HepG2 (cell line): ENCODE results near the gene PSMB11. TPM values are rescaled to one million over a fixed set of nuclear protein-coding genes. Genes with fewer than 3 reads are reported as not detected.

Experiments
- AKNA ChIP-seq: sonication (generic); formaldehyde crosslinking; IDR thresholded peaks from 2 replicates; pipeline ENCODE4 v1.4.0; 2020; ENCODE audit warnings: missing genetic modification reagents, borderline replicate concordance
- CC2D1A ChIP-seq: sonication (generic); formaldehyde crosslinking; IDR thresholded peaks from 2 replicates; pipeline ENCODE4 v1.8.1; 2023; ENCODE audit warnings: mild to moderate bottlenecking, missing genetic modification reagents
- ELF1 ChIP-seq: sonication (generic); formaldehyde crosslinking; IDR thresholded peaks from 2 replicates; pipeline ENCODE4 v1.4.0; 2020; ENCODE audit warnings: missing genetic modification reagents
- FOXO1 ChIP-seq: sonication (generic); formaldehyde crosslinking; IDR thresholded peaks from 2 replicates; pipeline ENCODE4 v1.4.0; 2020; ENCODE audit warnings: missing genetic modification reagents
- GABPB1 ChIP-seq: IDR thresholded peaks from 2 replicates; pipeline ENCODE4 v1.6.1; 2016; ENCODE audit warnings: mild to moderate bottlenecking, missing genetic modification reagents, moderate library complexity, missing compliant biosample characterization
- HNRNPH1 ChIP-seq: fragments of 200-400 bp; formaldehyde crosslinking; optimal IDR thresholded peaks from 2 replicates; pipeline ENCODE3; 2017; ENCODE audit warnings: mild to moderate bottlenecking, low read depth, low read length
- LRRFIP1 ChIP-seq: sonication (generic); formaldehyde crosslinking; conservative IDR thresholded peaks from 2 replicates; pipeline ENCODE4 v1.4.0; 2020; ENCODE audit warnings: missing genetic modification reagents
- NBN ChIP-seq: fragments of 450-650 bp; conservative IDR thresholded peaks from 2 replicates; pipeline ENCODE4 v1.6.1; 2017
- NFIB ChIP-seq: sonication (generic); formaldehyde crosslinking; IDR thresholded peaks from 2 replicates; pipeline ENCODE4 v1.9.0; 2021; ENCODE audit warnings: missing genetic modification reagents, mild to moderate bottlenecking, borderline replicate concordance
- NR2C2 ChIP-seq: sonication (generic); formaldehyde crosslinking; IDR thresholded peaks from 2 replicates; pipeline ENCODE4 v1.4.0; 2020; ENCODE audit warnings: missing genetic modification reagents, mild to moderate bottlenecking, moderate library complexity, borderline replicate concordance
- SRSF1 ChIP-seq: fragments of 200-400 bp; formaldehyde crosslinking; optimal IDR thresholded peaks from 2 replicates; pipeline ENCODE3; 2017; ENCODE audit warnings: mild to moderate bottlenecking, low read depth, low read length, moderate library complexity
- ZNF280D ChIP-seq: sonication (generic); formaldehyde crosslinking; IDR thresholded peaks from 2 replicates; pipeline ENCODE4 v1.5.1; 2020; ENCODE audit warnings: mild to moderate bottlenecking, missing genetic modification reagents
- ZNF30 ChIP-seq: sonication (generic); formaldehyde crosslinking; IDR thresholded peaks from 2 replicates; pipeline ENCODE4 v1.5.0; 2020; ENCODE audit warnings: mild to moderate bottlenecking, missing genetic modification reagents
- ZNF513 ChIP-seq: sonication (generic); formaldehyde crosslinking; conservative IDR thresholded peaks from 2 replicates; pipeline ENCODE4 v1.5.0; 2020; ENCODE audit warnings: missing genetic modification reagents
- ZNF670 ChIP-seq: sonication (generic); formaldehyde crosslinking; IDR thresholded peaks from 2 replicates; pipeline ENCODE4 v1.8.0; 2022; ENCODE audit warnings: mild to moderate bottlenecking, missing genetic modification reagents, borderline replicate concordance
- polyA plus RNA-seq, 8 experiments: library from polyadenylated mRNA; depleted of rRNA in 3 of 8; stranded (reverse) in 7 of 8; unstranded in 1 of 8; fragments of >200 nt; fragmentation: Illumina TruSeq in 4 of 8; extraction: Trizol in 4 of 8; gene quantifications; 2 replicates each; pipeline versions ENCODE4 v1.2.1 to v1.2.3, GENCODE V29; 2011 to 2016; ENCODE audit warnings: low read depth in 4 of 8, missing spikeins in 1 of 8, mixed read lengths in 1 of 8; ENCODE audit not compliant: insufficient read depth in 1 of 8
- total RNA-seq, 5 experiments: library from RNA; depleted of rRNA; stranded (reverse); fragments of >200 nt; fragmentation: Illumina TruSeq; extraction: Trizol; gene quantifications; 2 replicates each; pipeline ENCODE4 v1.2.3, GENCODE V29; 2016; ENCODE audit warnings: low read depth in 1 of 5

The PSMB11 gene
- total and polyA plus RNA-seq, 2 of the 13 experiments (the other 11 are each of a cell fraction or from before 2014, with no cell fraction given), result not detected

GRCh38 chr14:23057757-23058653 lies 16.0 kb downstream of the PSMB11 start (continued):
- no peak; the same call in 1 of the 2 replicates for TF ChIP-seq CC2D1A (CRISPR knock-in tag)
- 0 out of 2 replicates have a peak, but pooled peaks have one; percentile 78 for TF ChIP-seq ZNF513 (CRISPR knock-in tag)
- no peak for TF ChIP-seq NFIB (CRISPR knock-in tag)
- no peak for TF ChIP-seq ZNF30 (CRISPR knock-in tag)
- TF ChIP-seq ZNF280D (CRISPR knock-in tag), result peak; percentile 66
- peak; percentile 62 for TF ChIP-seq FOXO1
- peak; percentile 37; the same call in 1 of the 2 replicates for TF ChIP-seq NR2C2 (CRISPR knock-in tag)
- TF ChIP-seq ZNF670, result no peak
- peak; percentile 79; the same call in 1 of the 2 replicates for TF ChIP-seq LRRFIP1 (CRISPR knock-in tag)
- no peak for TF ChIP-seq AKNA
- no peak for TF ChIP-seq NBN
- peak; percentile 54; the same call in 1 of the 2 replicates for TF ChIP-seq ELF1
- peak; percentile 89 for TF ChIP-seq SRSF1
- TF ChIP-seq GABPB1, result peak; percentile 73; the same call in 1 of the 2 replicates
- TF ChIP-seq HNRNPH1, result peak; percentile 76
